Adipose tissue (tissue), 3 donors: ENCODE data around the gene IMMP2L. TPM values are rescaled to one million over a fixed set of nuclear protein-coding genes. Genes with fewer than 3 reads are reported as not detected.
"Not testable (repeated sequence)": the region's sequence is repeated elsewhere in the genome, so short reads cannot be mapped to it uniquely, and the experiment has no call there.

Experiments
- H3K27ac ChIP-seq: one replicate; pipeline ENCODE4 v1.5.1; 2013; ENCODE audit warnings: low read depth, low read length
- WGBS, 3 donors: extraction: QIAGEN DNeasy Blood & Tissue Kit; methylation state at CpG; one replicate each; pipeline ENCODE4 v1.1.7; 2013; 5-methylcytosine and 5-hydroxymethylcytosine counted together
- polyA plus RNA-seq, 3 donors: library from polyadenylated mRNA; stranded (reverse); fragments of 200-250 nt; gene quantifications; one replicate each; pipeline ENCODE4 v1.2.3, GENCODE V29; 2013
- donor health status: healthy with polysubstance abuse.
- donor health status: Bipolar disorder and iron deficiency.
- donor health status: healthy.

IMMP2L gene
- polyA plus RNA-seq, 3 donors = 9.6 to 18.6 (median 15.0) TPM

DNA sequence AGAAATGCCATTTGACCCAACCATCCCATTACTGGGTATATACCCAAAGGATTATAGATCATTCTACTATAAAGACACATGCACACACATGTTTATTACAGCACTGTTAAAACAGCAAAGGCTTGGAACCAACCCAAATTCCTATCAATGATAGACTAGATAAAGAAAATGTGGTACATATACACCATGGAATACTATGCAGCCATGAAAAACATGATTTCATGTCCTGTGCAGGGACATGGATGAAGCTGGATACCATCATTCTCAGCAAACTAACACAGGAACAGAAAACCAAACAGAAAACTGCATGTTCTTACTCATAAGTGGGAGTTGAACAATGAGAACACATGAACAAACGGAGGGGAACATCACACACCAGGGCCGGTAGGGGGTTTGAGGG is 625.6 kb downstream of the IMMP2L start:
- not testable (repeated sequence) for H3K27ac ChIP-seq
- WGBS, 3 donors = 96 to 98% (median 97%) methylated on average over 2 of the region's 2 CpGs

DNA sequence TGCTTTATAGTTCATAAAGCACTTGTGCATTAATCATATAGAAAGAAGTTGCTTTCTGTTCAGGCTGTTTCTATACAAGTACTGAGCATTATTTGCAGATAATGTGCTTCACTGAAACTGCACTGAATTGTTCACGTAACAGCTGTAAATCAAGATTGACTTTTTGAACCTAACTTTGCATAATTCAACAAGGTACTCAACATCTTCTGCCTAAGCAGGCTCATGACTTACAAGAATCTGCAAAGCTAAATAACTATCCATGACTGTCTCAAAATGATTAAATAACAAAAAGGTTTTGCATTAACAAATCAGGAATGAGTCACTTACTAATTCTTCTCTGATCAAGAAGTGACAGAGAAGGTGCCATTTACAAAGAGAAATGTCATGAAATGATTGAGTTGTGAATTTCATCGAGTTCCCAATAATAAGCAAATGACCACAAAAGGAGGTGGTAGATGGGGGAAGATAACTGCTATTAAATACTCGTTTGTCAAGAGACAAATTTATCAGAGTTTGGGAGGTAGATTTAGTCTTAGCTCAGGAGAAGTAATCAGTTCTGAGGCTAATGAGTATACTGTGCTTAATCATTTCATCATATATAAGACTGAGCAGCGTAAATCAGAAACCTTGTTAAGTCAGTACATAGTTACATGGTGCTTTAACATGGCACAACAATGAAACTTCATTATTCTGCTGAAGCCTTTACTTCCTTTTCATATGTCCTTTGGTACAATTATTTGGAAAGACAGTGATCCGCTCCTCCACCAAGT is 632.6 kb downstream of the IMMP2L start:
- 71 to 80% (median 74%) methylated on average over 5 of the region's 5 CpGs for WGBS, 3 donors
- no peak overlapping the region for H3K27ac ChIP-seq

GRCh38 chr7:110922906-110923305 is 639.4 kb downstream of the IMMP2L start:
- WGBS, 3 donors = 78 to 92% (median 90%) methylated on average over 3 of the region's 3 CpGs
- no peak overlapping the region for H3K27ac ChIP-seq

DNA sequence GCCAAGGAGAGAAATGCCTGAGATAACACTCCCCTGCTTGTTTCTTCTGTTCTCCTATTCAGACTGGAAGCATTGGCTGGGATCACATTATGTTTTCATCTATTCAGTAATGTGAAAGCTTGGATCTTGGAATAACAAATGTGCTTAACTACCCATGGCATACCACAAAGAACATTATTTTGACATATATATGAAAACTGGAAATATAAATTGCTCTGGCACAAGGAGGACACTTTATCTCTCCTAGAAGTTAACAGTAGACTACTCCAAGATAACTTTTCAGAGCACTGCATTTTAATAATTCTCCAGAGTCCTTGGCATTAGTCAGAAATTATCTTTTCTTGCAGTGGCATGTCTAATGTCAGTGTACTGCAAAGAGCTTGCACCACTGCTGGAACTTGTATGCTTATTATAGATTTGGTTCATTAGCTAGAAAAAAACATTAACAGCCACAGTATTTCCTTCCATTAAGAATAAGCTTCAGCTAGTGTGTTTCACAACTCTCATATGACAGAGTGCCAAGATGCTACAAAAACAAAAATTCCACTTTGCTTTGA is 640.6 kb downstream of the IMMP2L start:
- no peak overlapping the region for H3K27ac ChIP-seq

DNA sequence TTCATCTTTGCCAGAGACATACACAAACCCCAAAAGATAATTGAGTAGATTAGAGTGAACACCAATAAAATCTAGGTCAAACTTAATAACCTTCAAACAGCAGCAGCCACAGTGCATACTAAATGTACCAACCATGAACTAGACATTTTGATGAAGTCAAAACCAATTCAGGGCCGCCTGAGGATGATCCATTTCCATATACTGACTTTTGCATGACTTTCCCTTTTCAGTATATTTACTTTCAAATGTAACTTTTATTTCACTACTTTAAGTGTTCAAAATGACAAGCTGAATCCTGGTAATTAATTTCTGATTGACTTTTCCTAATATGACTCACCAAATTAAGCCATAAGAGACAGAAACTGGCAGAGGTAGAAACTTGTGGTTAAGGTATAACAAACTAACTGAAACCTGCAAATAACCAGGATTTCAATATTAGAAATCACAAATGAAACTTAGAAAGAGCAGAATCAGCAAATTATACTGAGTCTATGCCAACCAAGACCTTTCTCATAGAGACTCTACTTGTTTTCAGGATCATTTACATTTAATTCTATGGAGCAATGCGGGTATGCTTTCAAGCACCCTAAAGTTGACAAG is 643.2 kb downstream of the IMMP2L start:
- H3K27ac ChIP-seq = no peak overlapping the region
- 73 to 94% (median 74%) methylated on average over 2 of the region's 2 CpGs for WGBS, 3 donors

- no peak overlapping the region for H3K27ac ChIP-seq
- 88 to 97% (median 91%) methylated on average over 2 of the region's 2 CpGs for WGBS, 3 donors
These were observed 648.0 kb downstream of the IMMP2L start for GRCh38 chr7:110914263-110914662.

GRCh38 chr7:110911632-110912031 is 650.7 kb downstream of the IMMP2L start:
- no peak overlapping the region for H3K27ac ChIP-seq
- 80 to 91% (median 88%) methylated on average over 2 of the region's 2 CpGs for WGBS, 3 donors

DNA sequence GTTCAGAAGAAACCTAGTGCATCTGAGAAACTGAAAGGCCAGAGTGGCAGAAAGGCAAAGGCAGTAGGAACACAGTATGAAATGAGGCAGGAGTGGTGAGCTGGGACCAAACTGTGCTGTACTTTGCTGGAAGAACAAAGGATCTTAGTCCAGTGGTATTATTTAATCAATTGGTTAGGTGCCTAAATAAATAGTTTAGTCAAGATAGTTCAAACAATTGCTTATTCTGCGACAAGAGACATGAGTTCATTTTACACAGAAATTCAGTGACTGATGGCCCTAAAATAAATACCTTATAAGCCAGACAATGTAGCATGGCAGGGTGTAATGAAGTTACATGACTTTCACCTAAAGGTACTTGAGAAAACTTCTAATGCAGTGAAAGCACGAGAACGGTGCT is 653.2 kb downstream of the IMMP2L start:
- H3K27ac ChIP-seq = no peak overlapping the region
- 31 to 72% (median 60%) methylated on average over 3 of the region's 3 CpGs for WGBS, 3 donors

DNA sequence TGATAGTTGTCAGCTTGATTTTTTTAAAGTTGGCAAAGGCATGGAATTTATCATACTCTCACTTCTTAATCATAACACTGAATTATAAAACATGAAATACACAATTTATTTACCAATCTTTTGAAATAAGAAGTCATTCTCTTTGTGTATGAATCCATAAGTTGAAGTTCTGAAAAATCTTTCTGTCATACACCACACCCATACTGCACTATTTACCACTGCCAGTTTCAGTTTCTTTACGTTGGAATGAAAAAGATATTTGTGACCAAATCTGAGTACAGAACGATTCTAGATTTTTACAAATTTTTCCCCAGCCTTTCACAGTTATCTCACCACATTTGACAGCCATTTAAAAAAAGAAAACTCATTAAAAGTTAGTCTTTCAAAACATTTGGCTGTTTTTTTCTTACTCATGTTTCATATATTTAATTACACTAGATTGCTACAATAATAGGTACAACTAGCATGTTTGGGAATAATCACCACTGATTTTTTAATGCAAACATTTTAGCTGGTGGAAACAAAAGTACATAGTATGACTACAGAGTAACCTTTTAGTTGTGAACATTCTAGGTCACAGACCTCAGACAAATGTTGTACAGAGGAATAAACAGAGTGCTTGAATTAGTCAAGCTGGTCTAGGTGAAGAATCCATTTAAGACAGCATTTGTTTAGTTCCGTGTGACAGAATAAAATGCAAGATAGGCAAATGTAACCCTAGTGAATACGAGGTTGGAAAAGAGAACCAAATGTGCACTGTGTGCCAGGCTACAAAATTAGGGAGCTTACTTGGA is 656.3 kb downstream of the IMMP2L start:
- WGBS, 3 donors = 83 to 87% (median 85%) methylated on average over 4 of the region's 4 CpGs
- no peak overlapping the region for H3K27ac ChIP-seq

DNA sequence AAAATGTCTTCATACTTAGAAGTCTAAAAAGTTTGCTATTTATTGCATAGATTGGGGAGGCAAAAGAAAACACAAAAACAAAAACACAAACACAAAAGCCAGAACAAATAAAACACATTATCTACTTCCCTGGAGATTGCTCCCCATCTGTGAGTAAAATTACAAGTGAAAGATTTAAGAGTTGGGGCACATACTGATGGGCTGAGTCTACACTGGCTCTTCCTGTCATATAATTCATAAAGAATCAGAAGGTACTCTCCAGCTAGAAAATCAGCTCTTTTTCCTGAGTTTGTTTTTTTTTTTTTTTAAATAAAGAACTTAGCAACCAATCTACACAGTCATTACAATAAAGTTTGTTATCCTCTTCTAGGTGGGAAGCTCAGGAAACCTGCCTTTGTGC is 663.8 kb downstream of the IMMP2L start:
- H3K27ac ChIP-seq = no peak overlapping the region

DNA sequence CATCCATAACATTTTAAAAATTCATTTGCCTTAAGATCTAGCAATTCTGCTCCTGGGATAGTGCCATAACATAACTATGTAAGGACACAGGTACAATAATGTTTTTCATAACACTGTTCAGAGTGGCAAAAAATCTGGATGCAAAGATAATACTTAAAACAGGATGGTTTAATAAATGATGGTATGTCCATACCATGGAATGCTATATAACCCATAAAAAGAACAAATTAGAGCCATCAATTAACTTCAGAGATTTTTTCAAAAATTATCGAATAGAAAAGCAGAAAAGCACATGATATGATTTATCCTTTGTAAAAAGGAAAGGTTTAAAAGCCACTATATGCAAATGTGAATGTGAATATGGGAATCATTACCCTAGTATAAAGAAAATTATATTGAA is 664.8 kb downstream of the IMMP2L start:
- 89 to 96% (median 91%) methylated on average over 1 of the region's 1 CpG for WGBS, 3 donors
- H3K27ac ChIP-seq = no peak overlapping the region

GRCh38 chr7:110894111-110894510 is 668.2 kb downstream of the IMMP2L start:
- H3K27ac ChIP-seq = no peak overlapping the region
- WGBS, 3 donors = 87 to 96% (median 96%) methylated on average over 1 of the region's 1 CpG

- WGBS, 3 donors = 90 to 94% (median 94%) methylated on average over 2 of the region's 2 CpGs
- H3K27ac ChIP-seq = no peak overlapping the region
These were observed 671.1 kb downstream of the IMMP2L start for GRCh38 chr7:110891197-110891596.

DNA sequence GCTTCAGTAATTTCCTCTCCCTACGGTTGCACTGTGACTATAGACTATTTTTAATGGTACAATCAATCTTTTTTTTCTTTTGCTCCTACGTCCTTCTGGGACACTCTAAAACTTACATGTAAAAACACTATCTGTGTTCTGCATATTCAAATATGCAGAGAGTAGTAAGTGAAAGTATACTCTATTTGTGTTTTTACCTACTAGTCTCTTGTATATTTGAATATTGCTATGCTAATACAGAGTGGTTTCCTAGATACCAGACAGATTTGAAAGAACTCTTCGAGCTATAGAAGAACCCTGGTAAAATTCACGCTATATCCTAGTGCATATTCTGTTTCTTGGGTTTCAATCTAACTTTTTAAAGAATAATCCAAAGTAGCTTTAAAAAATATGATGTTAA is 672.2 kb downstream of the IMMP2L start:
- no peak overlapping the region for H3K27ac ChIP-seq
- WGBS, 3 donors = 91 to 95% (median 94%) methylated on average over 4 of the region's 4 CpGs

GRCh38 chr7:110889335-110889734 is 673.0 kb downstream of the IMMP2L start:
- 91 to 93% (median 93%) methylated on average over 6 of the region's 6 CpGs for WGBS, 3 donors
- H3K27ac ChIP-seq = no peak overlapping the region

GRCh38 chr7:110888641-110889040 is 673.7 kb downstream of the IMMP2L start:
- no peak overlapping the region for H3K27ac ChIP-seq
- WGBS, 3 donors = 78 to 86% (median 83%) methylated on average over 3 of the region's 3 CpGs

GRCh38 chr7:110885474-110885873 is 676.8 kb downstream of the IMMP2L start:
- H3K27ac ChIP-seq = no peak overlapping the region
- WGBS, 3 donors = 85 to 91% (median 88%) methylated on average over 4 of the region's 4 CpGs

DNA sequence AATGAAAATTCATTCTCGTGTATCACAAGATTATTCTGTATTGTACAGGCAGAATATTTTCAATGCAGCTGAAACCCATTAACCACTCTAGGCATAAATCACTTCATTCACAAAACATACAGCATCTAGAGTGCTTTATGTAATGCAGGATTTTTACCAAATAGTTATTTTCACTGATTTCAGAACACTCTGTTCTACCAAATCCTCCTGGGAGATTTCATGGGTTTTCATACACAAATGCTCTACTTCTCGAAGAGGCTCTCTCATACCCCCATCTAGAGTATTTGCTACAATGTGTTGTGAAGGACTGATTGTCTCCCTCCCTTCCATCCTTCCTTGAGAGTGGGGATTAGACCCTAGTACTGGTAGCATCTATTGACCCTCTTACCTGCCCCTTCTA is 680.6 kb downstream of the IMMP2L start:
- 70 to 87% (median 71%) methylated on average over 2 of the region's 2 CpGs for WGBS, 3 donors
- no peak overlapping the region for H3K27ac ChIP-seq

DNA sequence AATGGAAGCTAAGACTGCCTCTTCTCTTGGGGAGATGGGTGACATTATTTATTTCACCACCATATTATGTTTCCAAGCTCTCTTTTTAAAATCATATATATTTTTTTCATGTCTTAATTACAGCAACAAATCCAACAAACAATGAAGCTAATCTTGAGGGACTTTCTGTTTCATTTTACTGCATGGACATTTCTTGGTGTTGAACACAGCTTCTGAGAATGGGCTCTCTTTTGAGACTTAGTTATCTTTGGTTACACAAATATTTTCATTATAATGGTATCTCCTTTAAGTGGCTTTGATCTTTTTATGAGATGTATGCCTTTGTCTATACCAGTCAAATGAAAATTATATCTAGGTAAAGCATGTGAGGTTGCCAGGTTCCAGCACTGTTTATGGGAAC is 681.3 kb downstream of the IMMP2L start:
- no peak overlapping the region for H3K27ac ChIP-seq
